ENCODE data around the gene ALDH1A3.

ALDH1A3 gene

GRCh38 chr15:100859970-100860828, 19.4 kb upstream of the ALDH1A3 start:
- DNase-seq, result no peak

DNA sequence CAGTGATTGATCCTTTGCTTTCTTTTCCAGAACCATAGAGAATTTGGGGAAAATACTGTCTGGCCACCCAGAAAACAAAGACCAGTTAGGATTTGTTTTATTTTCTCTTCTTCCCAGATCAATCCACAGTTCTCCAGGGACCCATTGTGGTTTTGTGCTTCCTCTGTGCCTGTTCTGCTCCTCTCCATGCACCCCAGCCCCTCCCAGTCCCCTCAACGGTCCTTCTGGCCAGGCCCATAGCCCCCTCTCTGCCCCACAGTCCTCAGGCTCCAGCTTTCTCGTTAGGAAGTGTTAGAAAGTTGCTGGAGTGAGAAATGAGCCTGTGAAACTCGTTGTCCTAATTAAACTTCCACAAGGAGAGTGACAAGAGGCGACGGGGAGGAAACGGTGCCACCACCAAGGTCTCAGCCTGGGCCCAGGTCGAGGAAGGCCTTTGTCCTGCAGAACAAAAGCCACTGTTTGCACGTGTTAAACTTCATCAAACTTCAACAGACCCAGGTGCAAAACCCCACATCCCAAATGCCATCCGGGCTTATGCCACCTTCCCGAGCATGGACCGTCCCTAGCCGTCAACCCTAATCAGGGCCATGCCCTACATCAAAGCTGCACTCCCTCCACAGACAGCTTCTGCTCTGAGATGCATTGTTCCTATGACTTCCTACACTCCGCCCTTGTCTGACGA, 18.7 kb upstream of the ALDH1A3 start:
- no peak for DNase-seq

DNA sequence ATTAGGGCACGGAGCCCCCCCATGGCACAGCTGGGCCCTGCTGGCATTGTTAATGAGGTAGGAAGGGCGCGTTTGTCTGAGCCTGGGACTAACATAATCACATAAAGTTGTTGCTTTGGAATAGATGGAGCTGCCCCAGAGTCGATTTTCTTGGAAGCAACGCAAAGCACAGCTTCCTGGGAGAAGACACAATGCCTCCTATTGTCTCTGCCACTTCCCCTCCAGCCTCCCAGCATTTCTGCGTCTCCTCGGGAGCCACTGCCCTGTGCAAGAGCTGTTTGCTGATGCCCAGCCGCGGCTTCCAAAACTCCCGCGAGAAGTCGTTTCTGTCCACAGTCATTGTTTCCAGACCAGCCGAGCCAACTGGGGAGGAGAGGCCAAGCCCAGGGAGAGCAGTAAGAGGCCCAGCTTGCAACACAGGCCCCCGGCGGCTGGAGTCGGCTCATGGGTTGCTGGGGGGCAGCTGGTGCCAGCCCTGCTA, 18.1 kb upstream of the ALDH1A3 start:
- DNase-seq, result no peak

DNA sequence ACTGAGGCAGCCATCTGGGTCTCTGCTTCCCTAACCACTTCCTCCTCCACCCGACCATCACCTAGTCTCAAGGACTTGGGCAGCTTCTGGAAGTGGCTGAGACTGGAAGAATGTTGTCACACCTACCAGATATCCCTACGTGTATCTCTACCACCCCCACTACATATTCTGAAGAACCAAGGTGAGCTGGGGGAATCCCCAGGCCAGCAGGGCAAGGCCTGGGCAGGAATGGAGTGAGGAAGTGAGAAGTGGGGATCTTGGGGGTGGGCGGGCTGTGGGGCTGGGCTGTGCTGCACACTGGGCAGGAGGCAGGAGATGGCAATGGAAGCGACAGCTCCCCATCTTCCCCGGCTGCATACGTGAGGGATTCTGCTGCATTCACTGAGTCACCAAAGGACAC, 17.5 kb upstream of the ALDH1A3 start:
- DNase-seq, result no peak

DNA sequence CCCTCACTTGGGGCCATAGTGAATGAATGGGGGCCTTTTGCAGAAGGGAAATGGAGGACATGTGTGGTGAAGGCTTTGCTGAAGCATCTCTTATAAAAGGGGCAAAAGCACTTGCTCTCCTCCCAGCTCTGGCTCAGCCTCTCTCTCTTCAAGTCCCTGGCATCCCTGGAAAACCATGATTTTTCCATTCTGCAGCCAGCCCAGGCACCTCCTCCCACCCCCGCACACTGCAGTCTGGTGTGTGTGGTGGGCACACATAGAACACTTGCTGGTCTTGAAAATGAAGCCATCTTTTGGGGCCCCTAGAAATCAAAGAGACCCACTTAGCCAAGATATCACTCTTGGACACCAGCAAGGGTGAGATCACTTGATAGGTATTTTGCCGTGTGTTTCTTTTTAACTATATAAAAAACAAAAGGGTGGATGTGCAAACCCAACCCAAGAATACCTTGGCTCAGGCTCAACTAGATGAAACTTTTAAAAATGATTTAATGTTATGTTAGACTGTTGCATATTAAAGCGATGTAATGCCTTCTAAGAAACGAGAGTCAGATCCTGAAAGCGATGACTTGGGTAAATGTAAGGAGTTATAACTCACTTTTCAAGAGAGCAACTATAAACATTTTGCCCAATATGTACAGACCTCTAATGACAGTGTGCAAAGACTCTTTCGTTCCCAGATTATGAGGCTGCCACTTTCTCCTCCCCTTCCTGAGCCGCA, 16.4 kb upstream of the ALDH1A3 start:
- DNase-seq, result no peak

DNA sequence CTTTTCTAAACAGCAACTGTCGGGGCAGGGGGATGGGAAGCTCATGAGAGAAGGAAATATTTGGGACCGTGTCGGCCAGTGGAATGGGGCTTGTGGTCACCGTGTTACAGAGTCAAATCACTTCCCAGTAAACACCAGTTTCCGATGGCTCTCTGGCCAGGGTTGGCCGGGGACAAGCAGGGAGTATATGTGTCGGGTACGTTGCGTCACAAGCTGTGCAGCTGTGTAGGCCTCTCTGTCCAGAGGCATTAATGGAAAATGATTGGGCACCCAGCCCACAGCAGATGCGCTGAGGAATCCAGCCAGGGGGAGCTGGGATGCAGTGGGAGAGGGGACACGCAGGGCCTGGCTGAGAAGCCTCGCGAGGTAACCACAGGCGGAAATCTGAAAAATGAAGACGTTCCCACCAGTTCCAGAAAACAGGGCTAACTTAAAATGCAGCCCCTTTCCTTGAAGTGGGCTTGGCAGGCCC, 15.8 kb upstream of the ALDH1A3 start:
- peak; percentile 82 for DNase-seq

- DNase-seq, result no peak
Observed at GRCh38 chr15:100866386-100867330, 13.0 kb upstream of the ALDH1A3 start.

GRCh38 chr15:100867433-100867832, 12.2 kb upstream of the ALDH1A3 start:
- DNase-seq, result no peak

GRCh38 chr15:100869151-100869999, 10.3 kb upstream of the ALDH1A3 start:
- DNase-seq, result peak; percentile 59

DNA sequence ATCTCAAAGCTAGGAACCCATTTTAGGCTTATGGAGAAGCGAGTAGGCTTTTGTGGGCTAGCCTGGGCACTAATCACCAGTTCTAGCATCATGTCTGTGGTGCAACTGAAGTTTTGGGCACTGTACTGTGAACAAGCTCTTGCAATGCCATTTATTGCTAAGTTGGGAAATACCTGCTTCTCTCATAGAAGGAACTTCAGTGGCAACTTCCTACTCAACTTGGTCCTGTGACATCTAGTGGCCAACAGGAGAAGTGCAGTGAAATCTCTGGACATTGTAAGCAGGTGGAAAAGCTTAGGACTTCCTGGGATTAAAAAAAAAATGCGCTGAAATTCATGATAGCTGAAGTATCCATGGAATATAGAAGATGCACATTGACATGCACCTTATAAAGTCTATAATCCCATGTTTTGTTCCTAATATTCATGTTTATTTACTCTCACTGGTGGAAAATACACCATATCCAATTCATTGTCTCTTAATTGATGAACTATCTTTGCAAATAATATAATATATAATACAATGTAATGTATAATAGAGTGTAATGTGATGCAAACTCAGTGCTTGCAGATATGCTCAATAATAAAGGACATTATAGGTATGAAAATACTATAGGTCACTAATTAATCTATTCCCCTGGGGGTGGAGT, 6.5 kb upstream of the ALDH1A3 start:
- DNase-seq, result peak; percentile 97

GRCh38 chr15:100875495-100875894, 4.1 kb upstream of the ALDH1A3 start:
- no peak for DNase-seq

DNA sequence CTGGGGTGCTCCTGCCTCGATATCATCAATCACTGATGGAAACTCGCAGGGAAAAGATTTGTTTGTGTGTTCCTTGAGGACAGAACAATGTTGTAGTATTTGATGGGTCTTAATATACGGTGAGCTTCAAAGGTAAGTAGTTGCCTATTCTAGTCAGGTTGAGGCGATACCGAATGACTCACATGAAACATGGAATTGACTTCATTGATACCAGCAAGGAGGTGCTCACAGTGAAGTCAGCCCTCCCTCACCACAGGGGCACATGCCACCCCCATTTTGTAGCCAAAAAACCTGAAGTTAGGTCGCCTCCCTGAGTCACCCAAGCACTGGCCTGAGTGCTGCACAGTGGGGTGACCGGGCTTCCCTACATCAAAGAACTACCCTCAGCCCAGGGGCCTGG, 3.7 kb upstream of the ALDH1A3 start:
- no peak for DNase-seq

DNA sequence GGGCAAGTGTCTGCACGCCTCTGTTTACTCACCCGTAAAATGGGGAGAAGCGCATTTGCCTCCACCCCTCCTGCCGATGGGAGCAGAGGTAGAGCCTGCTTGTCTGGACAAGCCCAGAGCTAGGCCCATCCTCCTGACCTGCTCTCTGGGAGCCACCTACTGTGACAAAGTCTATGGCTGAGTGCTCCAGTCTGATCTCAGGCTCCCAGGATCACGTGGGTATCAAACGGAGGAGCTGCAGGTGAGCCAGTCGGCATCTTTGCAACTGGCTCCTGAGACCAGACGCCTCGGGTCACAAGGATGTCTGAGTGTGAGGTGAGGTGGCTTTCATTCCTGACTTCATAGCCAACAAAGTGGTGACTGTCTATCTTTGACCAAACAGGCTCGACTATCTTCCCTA, 2.1 kb upstream of the ALDH1A3 start:
- no peak for DNase-seq

GRCh38 chr15:100878130-100878529, 1.5 kb upstream of the ALDH1A3 start:
- no peak for DNase-seq

DNA sequence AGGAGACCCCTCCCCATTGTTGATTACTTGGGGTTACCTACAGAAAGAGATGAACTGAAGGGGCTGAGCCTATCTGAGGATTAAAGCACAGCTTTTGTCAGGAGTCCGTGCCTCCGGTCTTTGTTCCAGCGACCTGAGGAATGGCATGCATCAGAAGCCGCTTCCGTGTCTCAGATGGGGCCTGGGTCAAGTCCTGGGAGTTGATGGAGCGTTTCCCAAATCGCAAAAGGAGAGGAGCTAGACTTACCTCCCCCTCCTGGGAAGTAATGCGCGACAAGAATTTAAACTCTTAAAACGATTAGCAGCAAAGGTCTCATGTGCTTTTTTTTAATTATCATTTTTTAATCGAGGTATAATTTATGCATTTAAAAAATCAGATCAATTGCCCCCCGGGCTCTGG, 983 bp upstream of the ALDH1A3 start:
- no peak for DNase-seq

DNA sequence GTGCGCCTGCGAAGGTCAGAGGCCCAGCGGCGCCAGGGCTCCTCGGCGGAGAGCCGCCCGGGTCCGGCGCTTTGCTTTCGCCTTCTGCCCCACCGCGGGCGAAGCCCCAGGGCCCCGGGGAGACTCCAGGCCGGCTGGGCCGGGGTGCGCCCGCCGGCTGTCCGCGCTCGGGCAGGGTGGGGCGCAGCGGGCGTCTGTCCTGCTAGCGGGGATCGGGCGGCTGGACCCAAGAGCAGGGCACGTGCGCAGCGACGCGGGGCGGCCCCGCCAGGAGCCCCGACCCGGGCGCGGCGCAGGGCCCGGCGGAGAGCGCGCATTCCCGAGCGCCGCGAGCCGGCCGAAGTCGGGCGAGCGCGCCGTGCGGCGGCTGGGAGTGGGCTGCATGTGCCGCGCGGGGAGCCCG, 569 bp upstream of the ALDH1A3 start:
- no peak for DNase-seq

GRCh38 chr15:100880139-100880896, 687 bp downstream of the ALDH1A3 start:
- DNase-seq, result no peak

DNA sequence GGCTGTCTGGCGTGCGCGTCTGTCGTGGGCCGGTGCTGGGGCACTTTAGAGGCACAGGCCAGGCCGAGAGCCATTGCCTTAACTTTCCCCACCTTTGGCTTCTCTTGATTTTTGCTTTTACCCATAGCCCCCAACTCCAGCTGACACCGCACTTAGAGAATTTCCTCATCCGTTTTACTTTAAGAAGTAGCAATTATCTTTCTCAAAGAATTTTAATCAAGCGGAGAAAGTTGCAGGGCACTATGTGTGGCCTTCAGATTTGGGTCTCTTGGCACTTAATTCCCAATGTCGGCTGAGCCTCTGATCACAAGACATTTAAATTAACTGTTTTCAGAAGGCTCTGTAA, 1.2 kb downstream of the ALDH1A3 start:
- no peak for DNase-seq

DNA sequence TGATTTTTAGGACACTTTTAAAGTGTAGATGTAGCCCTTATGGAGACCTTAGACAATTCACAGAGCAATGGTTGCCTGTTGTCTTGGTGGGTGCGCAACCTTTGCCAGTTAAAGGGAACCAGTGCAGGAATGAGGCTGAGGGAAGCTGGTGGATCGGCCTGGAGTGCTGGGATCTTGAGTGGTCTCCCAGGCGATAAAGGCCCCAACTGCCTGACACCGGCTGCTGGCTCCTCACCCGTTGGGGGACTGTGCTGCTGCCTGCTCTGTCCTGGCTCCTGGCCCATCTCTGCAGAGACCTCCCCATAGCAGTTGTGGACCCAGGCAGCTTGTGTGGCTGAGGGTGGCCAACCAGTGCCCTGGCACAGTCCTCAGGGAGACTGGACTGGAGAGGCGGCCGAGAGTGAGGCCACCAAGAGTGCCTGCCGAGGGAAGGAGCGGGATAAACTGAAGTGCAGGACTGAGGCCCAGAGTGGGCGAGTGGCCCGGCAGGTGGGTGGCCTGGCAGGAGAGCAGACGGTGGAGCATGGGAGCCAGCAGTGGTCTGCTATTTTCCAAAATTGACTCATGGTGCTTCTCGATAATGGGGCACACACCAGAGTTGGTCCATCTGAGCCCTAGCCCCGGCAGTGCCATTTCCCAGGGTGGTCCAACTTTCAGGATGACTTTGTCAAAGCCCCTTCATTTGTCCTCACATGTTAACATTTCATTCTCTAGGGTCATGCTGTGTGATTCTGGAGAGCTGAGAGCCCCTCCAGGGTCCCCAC, 2.1 kb downstream of the ALDH1A3 start:
- no peak for DNase-seq

Measured in MV-4-11 (cell line).